K562 (cell line): ENCODE data around the gene ZBTB26. TPM values are rescaled to one million over a fixed set of nuclear protein-coding genes. Genes with fewer than 3 reads are reported as not detected.

ENCODE experiments used
- ATAC-seq: fragments of 200-7000 bp; cut with Tn5 transposase; 3 replicates; pipeline ENCODE4 v1.9.1; 2020; ENCODE audit warnings: moderate library complexity
- BruUV-seq: library from RNA; stranded (reverse); fragments of 400-500 nt; replicated peaks from 2 replicates; lab custom pipeline; 2021; lab: Mats Ljungman, UMichigan
- CTCF ChIA-PET: fragments of 300-600 bp; formaldehyde crosslinking; extraction: SDS; loops from one replicate; lab custom pipeline; 2021; ENCODE audit warnings: low intra/inter-chr PET ratio; lab: Yijun Ruan, JAX
- POLR2A ChIA-PET: fragments of 300-600, 350-650 bp; sonication (Branson Sonifier 250); formaldehyde crosslinking; extraction: SDS; loops from one replicate; lab custom pipeline; 2021; ENCODE audit warnings: antibody characterized with exemption, inconsistent platforms; lab: Yijun Ruan, JAX
- DNase-seq, 4 experiments: peaks; one replicate each; pipeline versions ENCODE4 v3.0.0 to v3.0.0-alpha.2; 2011 to 2018; ENCODE audit warnings: low spot score in 3 of 4, mixed read lengths in 3 of 4; ENCODE audit errors: extremely low read depth in 1 of 4
- FAIRE-seq: peaks from 2 replicates; lab custom pipeline; 2011; peaks lifted over from hg19 to GRCh38; lab: Jason Lieb, UNC
- H2AFZ ChIP-seq: 2 replicates; pipeline ENCODE4 v1.6.0; 2011; ENCODE audit warnings: low read depth, low read length, control low read depth, inconsistent platforms
- H3K27ac ChIP-seq: fragments of 200-600 bp; 3 replicates; pipeline ENCODE4 v1.8.0; 2011; ENCODE audit warnings: low read depth, mild to moderate bottlenecking, control low read depth, inconsistent platforms, low read length, moderate library complexity, mixed read lengths; ENCODE audit errors: extremely low read depth
- H3K27me3 ChIP-seq, 2 experiments: fragments of 300-600 bp in 1 of 2; 2 replicates in 1 of 2; 3 replicates in 1 of 2; pipeline versions ENCODE4 v1.6.0 to v1.8.0; 2011; ENCODE audit warnings: inconsistent platforms in 2 of 2, low read length in 2 of 2, mild to moderate bottlenecking in 1 of 2, mixed read lengths in 1 of 2, moderate library complexity in 1 of 2; ENCODE audit not compliant: control insufficient read depth in 2 of 2, insufficient read depth in 2 of 2
- H3K36me3 ChIP-seq: fragments of 300-600 bp; 3 replicates; pipeline ENCODE4 v1.8.0; 2011; ENCODE audit warnings: mild to moderate bottlenecking, low read length, inconsistent platforms; ENCODE audit not compliant: control insufficient read depth, insufficient read depth
- H3K4me1 ChIP-seq, 2 experiments: fragments of 200-600 bp in 1 of 2; replicated peaks in 1 of 2; 2 replicates in 1 of 2; 3 replicates in 1 of 2; pipeline versions ENCODE4 v1.5.1 to v1.8.0; 2011; ENCODE audit warnings: inconsistent platforms in 2 of 2, low read length in 2 of 2, mild to moderate bottlenecking in 1 of 2, mixed read lengths in 1 of 2, moderate library complexity in 1 of 2; ENCODE audit not compliant: control insufficient read depth in 2 of 2, insufficient read depth in 2 of 2
- H3K4me2 ChIP-seq: 2 replicates; pipeline ENCODE4 v1.6.1; 2011; ENCODE audit warnings: low read length, control low read depth, inconsistent platforms, mixed read lengths; ENCODE audit not compliant: insufficient read depth
- H3K4me3 ChIP-seq: fragments of 200-600 bp; sonication (generic), shearing (Covaris generic); 2 replicates; pipeline ENCODE4 v1.5.1; 2016; ENCODE audit warnings: control low read depth, inconsistent platforms
- H3K79me2 ChIP-seq: fragments of 200-600 bp; 3 replicates; pipeline ENCODE4 v1.8.0; 2011; ENCODE audit warnings: low read length, inconsistent platforms; ENCODE audit not compliant: control insufficient read depth, insufficient read depth
- H3K9ac ChIP-seq, 2 experiments: 2 replicates each; pipeline versions ENCODE4 v1.6.0 to v1.6.1; 2011; ENCODE audit warnings: low read depth in 2 of 2, low read length in 2 of 2, control low read depth in 1 of 2, inconsistent platforms in 1 of 2, mild to moderate bottlenecking in 1 of 2, mixed read lengths in 1 of 2; ENCODE audit not compliant: insufficient read depth in 1 of 2
- H3K9me1 ChIP-seq: one replicate; pipeline ENCODE4 v1.6.0; 2011; ENCODE audit warnings: inconsistent platforms, mild to moderate bottlenecking, low read length, moderate library complexity; ENCODE audit not compliant: control insufficient read depth, insufficient read depth
- H3K9me3 ChIP-seq: replicated peaks from 2 replicates; pipeline ENCODE4 v1.5.1; 2011; ENCODE audit warnings: low read depth, low read length, inconsistent platforms; ENCODE audit not compliant: control insufficient read depth, insufficient read depth
- H4K20me1 ChIP-seq: replicated peaks from 2 replicates; pipeline ENCODE4 v1.6.1; 2011; ENCODE audit warnings: low read length, inconsistent platforms, mixed read lengths; ENCODE audit not compliant: control insufficient read depth, insufficient read depth
- BRCA1 ChIP-seq, 2 experiments: fragments of 450-650 bp in 1 of 2; sonication (generic) in 1 of 2; formaldehyde crosslinking in 1 of 2; IDR thresholded peaks; 2 replicates each; pipeline versions ENCODE4 v1.5.0 to v1.6.1; 2017 to 2020; ENCODE audit warnings: mild to moderate bottlenecking in 1 of 2, missing genetic modification reagents in 1 of 2
- C11orf30 ChIP-seq: fragments of 450-650 bp; IDR thresholded peaks from 2 replicates; pipeline ENCODE4 v1.6.1; 2016; ENCODE audit warnings: low read depth, mild to moderate bottlenecking
- JUN ChIP-seq, 2 experiments: sonication (generic) in 1 of 2; formaldehyde crosslinking in 1 of 2; IDR thresholded peaks; 2 replicates each; pipeline versions ENCODE4 v1.6.1 to v1.8.0; 2012 to 2022; ENCODE audit warnings: borderline replicate concordance in 2 of 2, mild to moderate bottlenecking in 2 of 2, improper control_type of control experiment in 1 of 2, low read depth in 1 of 2, low read length in 1 of 2, missing genetic modification reagents in 1 of 2
- MAFF ChIP-seq: IDR thresholded peaks from 2 replicates; pipeline ENCODE4 v1.6.1; 2012; ENCODE audit warnings: low read length, improper control_type of control experiment
- MIER1 ChIP-seq: fragments of 450-650 bp; IDR thresholded peaks from 2 replicates; pipeline ENCODE4 v1.6.1; 2016; ENCODE audit warnings: antibody characterized with exemption, mild to moderate bottlenecking, low read depth
- NFYB ChIP-seq: IDR thresholded peaks from 2 replicates; pipeline ENCODE4 v1.6.1; 2011; ENCODE audit warnings: mild to moderate bottlenecking, moderate library complexity; ENCODE audit not compliant: insufficient read length; ENCODE audit errors: extremely low read depth
- NONO ChIP-seq, 2 experiments: fragments of 200-400 bp in 1 of 2; fragments of 450-650 bp in 1 of 2; formaldehyde crosslinking in 1 of 2; IDR thresholded peaks; 2 replicates each; pipeline ENCODE4 v1.6.1; 2017; ENCODE audit warnings: low read depth in 2 of 2, mild to moderate bottlenecking in 2 of 2, moderate library complexity in 2 of 2, low read length in 1 of 2
- NR3C1 ChIP-seq: sonication (generic); formaldehyde crosslinking; IDR thresholded peaks from 2 replicates; pipeline ENCODE4 v1.8.1; 2022; ENCODE audit warnings: missing genetic modification reagents
- SMARCB1 ChIP-seq: IDR thresholded peaks from 2 replicates; pipeline ENCODE4 v1.6.1; 2011; ENCODE audit warnings: improper control_type of control experiment, low read depth; ENCODE audit not compliant: insufficient read length
- SMC3 ChIP-seq: conservative IDR thresholded peaks from 2 replicates; pipeline ENCODE4 v1.6.1; 2011; ENCODE audit warnings: low read depth, low read length, improper control_type of control experiment; ENCODE audit not compliant: insufficient read depth
- ZBTB2 ChIP-seq: fragments of 450-650 bp; IDR thresholded peaks from 2 replicates; pipeline ENCODE4 v1.6.1; 2016; ENCODE audit warnings: antibody characterized with exemption
- ZBTB5 ChIP-seq: fragments of 450-650 bp; IDR thresholded peaks from 2 replicates; pipeline ENCODE4 v1.6.1; 2017; ENCODE audit warnings: antibody characterized with exemption
- ZNF224 ChIP-seq: sonication (generic); formaldehyde crosslinking; IDR thresholded peaks from 2 replicates; pipeline ENCODE4 v1.8.0; 2022; ENCODE audit warnings: mild to moderate bottlenecking, missing genetic modification reagents
- ZNF280B ChIP-seq: fragments of 250-450 bp; sonication (Bioruptor Pico); IDR thresholded peaks from 2 replicates; pipeline ENCODE4 v1.5.1; 2021; ENCODE audit warnings: mild to moderate bottlenecking
- ZNF316 ChIP-seq: fragments of 450-650 bp; IDR thresholded peaks from 2 replicates; pipeline ENCODE4 v1.6.1; 2016
- ZNF398 ChIP-seq: fragments of 250-450 bp; sonication (Bioruptor Pico); IDR thresholded peaks from 2 replicates; pipeline ENCODE4 v1.8.0; 2021; ENCODE audit warnings: moderate library complexity, mild to moderate bottlenecking, inconsistent platforms
- WGBS: fragments of 100-300 bp; shearing (Covaris generic); methylation state at CpG from one replicate; pipeline ENCODE4 v1.1.6; 2016; ENCODE audit warnings: low coverage, mixed read lengths; ENCODE audit not compliant: insufficient coverage; ENCODE audit errors: missing lambda C conversion rate; 5-methylcytosine and 5-hydroxymethylcytosine counted together
- in situ Hi-C: fragments of 300-500 bp; cut with MboI; formaldehyde crosslinking; loops from 4 replicates; pipeline ENCODE4 v1.15.0; 2018; ENCODE audit warnings: inconsistent platforms, mixed read lengths
- intact Hi-C: fragments of 100-400 bp; cut with micrococcal nuclease; formaldehyde crosslinking; loops from 2 replicates; pipeline ENCODE4 v1.14.2; 2022
- polyA plus RNA-seq, 8 experiments: library from polyadenylated mRNA; depleted of rRNA in 4 of 8; stranded (reverse) in 5 of 8; unstranded in 3 of 8; fragments of >200 nt; fragmentation: Nextera tagmentation in 2 of 8; fragmentation: Illumina TruSeq in 1 of 8; extraction: Ambion mirVana in 2 of 8; extraction: Trizol in 1 of 8; gene quantifications; 2 replicates each; pipeline versions ENCODE4 v1.2.1 to v1.2.3, GENCODE V29; 2011 to 2014; ENCODE audit warnings: inconsistent platforms in 1 of 8, missing spikeins in 1 of 8
- total RNA-seq, 7 experiments: library from RNA; depleted of rRNA in 6 of 7; stranded (reverse); fragments of >200 nt in 6 of 7; fragmentation: Illumina TruSeq in 2 of 7; extraction: Trizol in 2 of 7; gene quantifications; 2 replicates each; pipeline versions ENCODE4 v1.2.1 to v1.2.3, GENCODE V29; 2011 to 2021; ENCODE audit warnings: low replicate concordance in 1 of 7

The ZBTB26 gene
- total and polyA plus RNA-seq, 9 of the 15 experiments (the other 6 are each of a cell fraction or from before 2014, with no cell fraction given): 2.4 to 20.7 (median 5.0) TPM

GRCh38 chr9:122950263-122950662 lies 19.0 kb upstream of the ZBTB26 start:
- no peak overlapping the region for H3K27ac ChIP-seq
- no TSS peak for BruUV-seq
- no peak overlapping the region for H2AFZ ChIP-seq
- no peaks in the 10 kb centered on the region for H3K27me3 ChIP-seq
- 0 out of 3 replicates have a peak, but pooled peaks cover 3% of the 10 kb centered on the region for H3K36me3 ChIP-seq
- no peak overlapping the region for H3K4me3 ChIP-seq
- 97% methylated on average over 3 of the region's 3 CpGs for WGBS
- no peak for FAIRE-seq
- ChIA-PET POLR2A (no interaction called here), CTCF (no interaction called here)
- H3K9me1 ChIP-seq: no peaks in the 10 kb centered on the region
- H3K79me2 ChIP-seq: peaks cover 49% of the 10 kb centered on the region
- no peak overlapping the region for H3K9ac ChIP-seq
- ATAC-seq: no peak
- no peaks in the 10 kb centered on the region for H3K9me3 ChIP-seq
- peaks cover 0 to 9% of the 10 kb centered on the region in 2 experiments; a peak in 2 of 5 replicates for H3K4me1 ChIP-seq
- no peak overlapping the region for H3K4me2 ChIP-seq
- in situ Hi-C loops (no loop called here), intact Hi-C loops (no loop called here)
- DNase-seq: no peak
- H4K20me1 ChIP-seq: no peaks in the 10 kb centered on the region
- no peak for TF ChIP-seq ZNF398
- no peak for TF ChIP-seq ZNF280B (CRISPR knock-in tag)
- TF ChIP-seq ZBTB5: no peak
- peak; percentile 66 for TF ChIP-seq ZNF316
- TF ChIP-seq NFYB: no peak
- no peak for TF ChIP-seq NR3C1 (CRISPR knock-in tag)
- no peak for TF ChIP-seq NONO (IDR thresholded peaks at IDR 0.05; ENCODE audit: low read depth in 2 of 2, low read length in 1 of 2)
- TF ChIP-seq MIER1: no peak
- TF ChIP-seq BRCA1 (IDR thresholded peaks at IDR 0.05): no peak
- no peak for TF ChIP-seq BRCA1 (CRISPR knock-in tag; IDR thresholded peaks at IDR 0.05)
- TF ChIP-seq ZNF224 (CRISPR knock-in tag): no peak
- TF ChIP-seq ZBTB2: no peak
- TF ChIP-seq MAFF: peak; percentile 23; the same call in 1 of the 2 replicates
- peak; percentile 26; the same call in 1 of the 2 replicates for TF ChIP-seq C11orf30
- TF ChIP-seq JUN (IDR thresholded peaks at IDR 0.05; ENCODE audit: borderline replicate concordance, low read depth, low read length): no peak
- TF ChIP-seq JUN (CRISPR knock-in tag; IDR thresholded peaks at IDR 0.05; ENCODE audit: borderline replicate concordance): no peak
- TF ChIP-seq SMC3: no peak
- TF ChIP-seq SMARCB1: no peak
